Measurements from ENCODE around the gene PRB4.
"Not testable (repeated sequence)": the region's sequence is repeated elsewhere in the genome, so short reads cannot be mapped to it uniquely, and the experiment has no call there.

The PRB4 gene
- 0 reads per million in 3 experiments for total RNA-seq

GRCh38 chr12:11310336-11310735, at the start of gene PRB4:
TSS of gene PRB4 (minus strand) at chr12:11310436. CDS start at chr12:11310398, 38 bp downstream.
- DNase-seq, result no peak

- DNase-seq, result not testable (repeated sequence)
Observed at GRCh38 chr12:11351736-11352135, 41.5 kb upstream of the PRB4 start.

- no peak for DNase-seq
Observed at GRCh38 chr12:11348439-11348838, 38.2 kb upstream of the PRB4 start.

GRCh38 chr12:11347810-11348209, 37.6 kb upstream of the PRB4 start:
- DNase-seq, result no peak

- no peak for DNase-seq
Observed at GRCh38 chr12:11344500-11344899, 34.3 kb upstream of the PRB4 start.

- no peak for DNase-seq
Observed at GRCh38 chr12:11324426-11324825, 14.2 kb upstream of the PRB4 start.

- DNase-seq, result no peak
Observed at GRCh38 chr12:11321980-11322379, 11.7 kb upstream of the PRB4 start.

- no peak for DNase-seq
Observed at GRCh38 chr12:11307143-11307542, 3.1 kb downstream of the PRB4 start.

- DNase-seq, result no peak
Observed at GRCh38 chr12:11273449-11273848, 36.8 kb downstream of the PRB4 start.

GRCh38 chr12:11269607-11270006, 40.6 kb downstream of the PRB4 start, which contains the start of gene PRB3:
TSS of gene PRB3 (minus strand) at chr12:11269707. CDS start at chr12:11269669, 38 bp downstream.
- no peak for DNase-seq

GRCh38 chr12:11264501-11264900, 45.7 kb downstream of the PRB4 start:
- DNase-seq, result no peak

Data from central memory CD4-positive, alpha-beta T cell (primary cell).